Measurements from ENCODE around the gene KCTD17.

- no peak for TF ChIP-seq CTCF (IDR thresholded peaks at IDR 0.05; ENCODE audit: insufficient read depth, low read depth, low read length)
- no peak for TF ChIP-seq EZH2 (IDR thresholded peaks at IDR 0.05; ENCODE audit: insufficient read depth, low read length)
These were observed 43.6 kb downstream of the KCTD17 start for GRCh38 chr22:37095113-37095512.

Data from astrocyte (in vitro differentiated cells and primary cell).